Activated CD4-positive, alpha-beta T cell treated with anti-CD3 and anti-CD28 coated beads, Interleukin-2, amount 10 ng/mL, durations not matched to agents 24 days and 14 days (primary cell): ENCODE measurements around the gene BPIFA2. TPM values are rescaled to one million over a fixed set of nuclear protein-coding genes. Genes with fewer than 3 reads are reported as not detected.
"Not testable (repeated sequence)": the region's sequence is repeated elsewhere in the genome, so short reads cannot be mapped to it uniquely, and the experiment has no call there.

ENCODE experiments used
- DNase-seq: peaks from one replicate; pipeline ENCODE4 v3.0.0; 2022
- H3K27ac Mint-ChIP-seq: one replicate; pipeline ENCODE4 v1.8.0; 2022; ENCODE audit warnings: mild to moderate bottlenecking, mixed read lengths
- H3K27me3 Mint-ChIP-seq: one replicate; pipeline ENCODE4 v1.8.0; 2022; ENCODE audit warnings: mixed read lengths
- H3K36me3 Mint-ChIP-seq: one replicate; pipeline ENCODE4 v1.8.0; 2022; ENCODE audit warnings: low read depth, mild to moderate bottlenecking, mixed read lengths
- H3K4me1 Mint-ChIP-seq: one replicate; pipeline ENCODE4 v1.8.0; 2021; ENCODE audit warnings: mixed read lengths
- H3K4me3 Mint-ChIP-seq: one replicate; pipeline ENCODE4 v1.8.0; 2022; ENCODE audit warnings: mild to moderate bottlenecking, moderate library complexity, mixed read lengths
- H3K9me3 Mint-ChIP-seq: one replicate; pipeline ENCODE4 v1.8.0; 2021; ENCODE audit warnings: mixed read lengths
- intact Hi-C: fragments of 100-400 bp; cut with micrococcal nuclease; formaldehyde crosslinking; loops from one replicate; pipeline ENCODE4 v1.15.1; 2023
- total RNA-seq: library from RNA; stranded (reverse); gene quantifications from 2 replicates; pipeline ENCODE4 v1.2.3, GENCODE V29; 2022

BPIFA2 gene
- not detected in 2 replicates for total RNA-seq

- Mint-ChIP-seq H3K36me3 (no peaks in the 10 kb centered on the region), H3K4me3 (no peak within 1 kb of the TSS), H3K27me3 (no peaks in the 10 kb centered on the region), H3K4me1 (no peaks in the 10 kb centered on the region), H3K9me3 (peaks cover 12% of the 10 kb centered on the region), H3K27ac (no peak within 1 kb of the TSS)
- intact Hi-C loops: no loop called here
- DNase-seq: no peak
Measured at GRCh38 chr20:33167859-33168258, at the start of gene BPIFA2. TSS of gene BPIFA2 (plus strand) at chr20:33168159. CDS start at chr20:33169146, 987 bp downstream.

- no peak overlapping the region for H3K27ac Mint-ChIP-seq
- H3K4me3 Mint-ChIP-seq: no peak overlapping the region
- H3K4me1 Mint-ChIP-seq: peaks cover 10% of the 10 kb centered on the region
- no peaks in the 10 kb centered on the region for H3K36me3 Mint-ChIP-seq
- intact Hi-C loops: no loop called here
- no peaks in the 10 kb centered on the region for H3K27me3 Mint-ChIP-seq
- H3K9me3 Mint-ChIP-seq: peaks cover 9% of the 10 kb centered on the region
- DNase-seq: no peak
Measured at GRCh38 chr20:33119725-33120720, 47.9 kb upstream of the BPIFA2 start.

- Mint-ChIP-seq H3K4me1 (peaks cover 10% of the 10 kb centered on the region), H3K36me3 (no peaks in the 10 kb centered on the region), H3K27ac (no peak overlapping the region), H3K27me3 (no peaks in the 10 kb centered on the region), H3K9me3 (peaks cover 9% of the 10 kb centered on the region), H3K4me3 (no peak overlapping the region)
- DNase-seq: no peak
- intact Hi-C loops: no loop called here
Measured at GRCh38 chr20:33120934-33121333, 47.0 kb upstream of the BPIFA2 start.

- H3K4me3 Mint-ChIP-seq, intact Hi-C loops, H3K9me3 Mint-ChIP-seq, H3K27me3 Mint-ChIP-seq, H3K4me1 Mint-ChIP-seq, DNase-seq, H3K27ac Mint-ChIP-seq, H3K36me3 Mint-ChIP-seq: not testable (repeated sequence)
Measured at GRCh38 chr20:33122297-33122696, 45.7 kb upstream of the BPIFA2 start.

GRCh38 chr20:33124261-33124660 lies 43.7 kb upstream of the BPIFA2 start:
- Mint-ChIP-seq H3K27me3 (peaks cover under 1% of the 10 kb centered on the region), H3K36me3 (no peaks in the 10 kb centered on the region), H3K27ac (no peak overlapping the region), H3K4me3 (no peak overlapping the region), H3K4me1 (peaks cover 10% of the 10 kb centered on the region), H3K9me3 (peaks cover 9% of the 10 kb centered on the region)
- DNase-seq: no peak
- intact Hi-C loops: no loop called here

GRCh38 chr20:33124994-33125393 lies 43.0 kb upstream of the BPIFA2 start:
- H3K27me3 Mint-ChIP-seq: peaks cover 5% of the 10 kb centered on the region
- peaks cover 9% of the 10 kb centered on the region for H3K9me3 Mint-ChIP-seq
- intact Hi-C loops: no loop called here
- peaks cover 5% of the 10 kb centered on the region for H3K4me1 Mint-ChIP-seq
- H3K4me3 Mint-ChIP-seq: no peak overlapping the region
- DNase-seq: no peak
- H3K27ac Mint-ChIP-seq: no peak overlapping the region
- no peaks in the 10 kb centered on the region for H3K36me3 Mint-ChIP-seq

- Mint-ChIP-seq H3K4me3 (no peak overlapping the region), H3K9me3 (peaks cover 5% of the 10 kb centered on the region), H3K36me3 (no peaks in the 10 kb centered on the region), H3K27ac (no peak overlapping the region), H3K4me1 (no peaks in the 10 kb centered on the region), H3K27me3 (peaks cover 5% of the 10 kb centered on the region)
- no peak for DNase-seq
- intact Hi-C loops: no loop called here
Measured at GRCh38 chr20:33125983-33126382, 42.0 kb upstream of the BPIFA2 start.

- H3K4me3 Mint-ChIP-seq: no peak overlapping the region
- no peaks in the 10 kb centered on the region for H3K4me1 Mint-ChIP-seq
- no peak overlapping the region for H3K27ac Mint-ChIP-seq
- intact Hi-C loops: no loop called here
- no peaks in the 10 kb centered on the region for H3K36me3 Mint-ChIP-seq
- no peak for DNase-seq
- no peaks in the 10 kb centered on the region for H3K9me3 Mint-ChIP-seq
- peaks cover 5% of the 10 kb centered on the region for H3K27me3 Mint-ChIP-seq
Measured at GRCh38 chr20:33127422-33128097, 40.4 kb upstream of the BPIFA2 start.

- Mint-ChIP-seq H3K4me3 (no peak overlapping the region), H3K4me1 (no peaks in the 10 kb centered on the region), H3K36me3 (no peaks in the 10 kb centered on the region), H3K27me3 (peaks cover 5% of the 10 kb centered on the region), H3K27ac (no peak overlapping the region), H3K9me3 (no peaks in the 10 kb centered on the region)
- intact Hi-C loops: no loop called here
- no peak for DNase-seq
Measured at GRCh38 chr20:33130568-33131061, 37.3 kb upstream of the BPIFA2 start.

- Mint-ChIP-seq H3K9me3 (no peaks in the 10 kb centered on the region), H3K4me1 (no peaks in the 10 kb centered on the region), H3K27ac (no peak overlapping the region), H3K36me3 (no peaks in the 10 kb centered on the region), H3K4me3 (no peak overlapping the region), H3K27me3 (peaks cover 5% of the 10 kb centered on the region)
- intact Hi-C loops: no loop called here
- DNase-seq: no peak
Measured at GRCh38 chr20:33131949-33132473, 35.9 kb upstream of the BPIFA2 start.

GRCh38 chr20:33132513-33133372 lies 35.2 kb upstream of the BPIFA2 start:
- Mint-ChIP-seq H3K9me3 (no peaks in the 10 kb centered on the region), H3K36me3 (no peaks in the 10 kb centered on the region), H3K27ac (no peak overlapping the region), H3K27me3 (peaks cover 5% of the 10 kb centered on the region), H3K4me3 (no peak overlapping the region), H3K4me1 (no peaks in the 10 kb centered on the region)
- intact Hi-C loops: no loop called here
- DNase-seq: no peak

- Mint-ChIP-seq H3K27ac (no peak overlapping the region), H3K36me3 (no peaks in the 10 kb centered on the region), H3K4me3 (no peak overlapping the region), H3K9me3 (no peaks in the 10 kb centered on the region), H3K27me3 (peaks cover 5% of the 10 kb centered on the region), H3K4me1 (no peaks in the 10 kb centered on the region)
- intact Hi-C loops: no loop called here
- DNase-seq: no peak
Measured at GRCh38 chr20:33133373-33133941, 34.5 kb upstream of the BPIFA2 start.

- intact Hi-C loops: no loop called here
- Mint-ChIP-seq H3K4me3 (no peak overlapping the region), H3K4me1 (no peaks in the 10 kb centered on the region), H3K36me3 (no peaks in the 10 kb centered on the region), H3K9me3 (no peaks in the 10 kb centered on the region), H3K27me3 (peaks cover 8% of the 10 kb centered on the region), H3K27ac (no peak overlapping the region)
- no peak for DNase-seq
Measured at GRCh38 chr20:33137195-33137594, 30.8 kb upstream of the BPIFA2 start.
